ENCODE data around the gene EIF5B.

The EIF5B gene

DNA sequence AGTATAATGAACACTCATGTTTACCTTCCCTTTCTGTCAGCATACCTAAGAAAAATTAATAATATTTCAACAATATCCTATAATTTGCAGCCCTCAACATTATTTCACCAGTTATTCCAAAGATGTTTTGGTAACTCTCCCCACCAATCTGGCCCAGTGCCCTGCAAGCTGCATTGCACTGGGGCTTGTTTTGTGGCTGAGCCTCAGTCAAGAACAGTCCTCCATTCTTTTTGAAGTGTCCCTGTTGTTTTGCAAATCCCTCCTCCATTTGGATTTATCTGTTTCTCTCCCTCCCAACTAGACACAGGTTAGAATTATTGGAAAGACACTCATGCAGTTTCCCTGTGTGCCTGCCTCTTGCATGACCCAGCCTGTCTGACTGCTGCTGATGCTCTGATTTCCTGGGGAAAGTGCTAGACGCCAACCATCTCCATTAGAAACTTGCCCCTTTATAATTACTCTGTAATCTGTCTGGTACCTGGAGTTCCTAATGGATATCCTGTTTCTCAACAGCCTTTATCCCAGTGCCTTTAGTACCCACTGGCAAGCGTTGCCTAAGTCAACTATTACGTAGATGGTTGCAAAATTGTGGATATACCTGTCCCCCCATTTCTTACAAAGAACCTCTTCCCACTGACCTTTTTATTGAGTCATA, 60.2 kb downstream of the EIF5B start:
- Histone ChIP-seq H3K4me3 (ENCODE audit: low read depth, low read length, poor library complexity, severe bottlenecking) (no peak overlapping the region), H3K9me2 (ENCODE audit: low read depth, low read length) (no peaks in the 10 kb centered on the region), H3K27me3 (ENCODE audit: insufficient read depth, low read length) (no peaks in the 10 kb centered on the region), H3F3A (ENCODE audit: insufficient read depth, low read length) (no peaks in the 10 kb centered on the region), H3K79me2 (ENCODE audit: insufficient read depth, low read length) (no peaks in the 10 kb centered on the region), H3K9me3 (ENCODE audit: low read length) (no peaks in the 10 kb centered on the region), H3K4me1 (ENCODE audit: insufficient read depth, low read length, severe bottlenecking) (no peaks in the 10 kb centered on the region), H4K20me1 (ENCODE audit: insufficient read depth, low read length) (no peaks in the 10 kb centered on the region), H3K36me3 (ENCODE audit: insufficient read depth, low read length) (peaks cover 98% of the 10 kb centered on the region), H2AFZ (ENCODE audit: low read length) (no peak overlapping the region), H3K4me2 (ENCODE audit: low read length) (no peak overlapping the region), H3K27ac (ENCODE audit: low read depth, low read length, poor library complexity, severe bottlenecking) (no peak overlapping the region), H3K9ac (ENCODE audit: low read length) (no peak overlapping the region)
- TF ChIP-seq EZH2 (IDR thresholded peaks at IDR 0.05; ENCODE audit: borderline replicate concordance, low read length): no peak
- TF ChIP-seq, protein P1, sequence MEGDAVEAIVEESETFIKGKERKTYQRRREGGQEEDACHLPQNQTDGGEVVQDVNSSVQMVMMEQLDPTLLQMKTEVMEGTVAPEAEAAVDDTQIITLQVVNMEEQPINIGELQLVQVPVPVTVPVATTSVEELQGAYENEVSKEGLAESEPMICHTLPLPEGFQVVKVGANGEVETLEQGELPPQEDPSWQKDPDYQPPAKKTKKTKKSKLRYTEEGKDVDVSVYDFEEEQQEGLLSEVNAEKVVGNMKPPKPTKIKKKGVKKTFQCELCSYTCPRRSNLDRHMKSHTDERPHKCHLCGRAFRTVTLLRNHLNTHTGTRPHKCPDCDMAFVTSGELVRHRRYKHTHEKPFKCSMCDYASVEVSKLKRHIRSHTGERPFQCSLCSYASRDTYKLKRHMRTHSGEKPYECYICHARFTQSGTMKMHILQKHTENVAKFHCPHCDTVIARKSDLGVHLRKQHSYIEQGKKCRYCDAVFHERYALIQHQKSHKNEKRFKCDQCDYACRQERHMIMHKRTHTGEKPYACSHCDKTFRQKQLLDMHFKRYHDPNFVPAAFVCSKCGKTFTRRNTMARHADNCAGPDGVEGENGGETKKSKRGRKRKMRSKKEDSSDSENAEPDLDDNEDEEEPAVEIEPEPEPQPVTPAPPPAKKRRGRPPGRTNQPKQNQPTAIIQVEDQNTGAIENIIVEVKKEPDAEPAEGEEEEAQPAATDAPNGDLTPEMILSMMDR (IDR thresholded peaks at IDR 0.05; ENCODE audit: low read length): no peak

DNA sequence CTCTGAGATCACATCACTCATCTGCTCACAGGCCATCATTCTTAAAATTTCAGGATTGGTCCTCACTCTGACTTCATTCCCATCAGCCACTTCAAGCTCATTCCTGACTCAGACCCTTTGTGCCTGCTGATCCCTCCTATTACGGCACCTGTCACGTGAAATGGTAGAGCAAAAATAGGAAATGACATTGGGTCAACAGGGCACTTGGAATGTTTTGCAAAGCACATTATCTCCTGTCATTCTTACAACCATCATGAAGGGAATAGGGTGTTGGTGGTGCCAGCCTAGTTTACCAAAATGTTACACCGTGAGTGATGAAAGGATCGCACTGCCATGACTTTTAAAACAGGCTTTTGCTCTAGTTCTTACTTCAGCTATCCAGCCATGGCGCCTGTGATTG, 61.1 kb downstream of the EIF5B start:
- Histone ChIP-seq H3K4me2 (ENCODE audit: low read length) (no peak overlapping the region), H3K36me3 (ENCODE audit: insufficient read depth, low read length) (peaks cover 98% of the 10 kb centered on the region), H3K27ac (ENCODE audit: low read depth, low read length, poor library complexity, severe bottlenecking) (no peak overlapping the region)

DNA sequence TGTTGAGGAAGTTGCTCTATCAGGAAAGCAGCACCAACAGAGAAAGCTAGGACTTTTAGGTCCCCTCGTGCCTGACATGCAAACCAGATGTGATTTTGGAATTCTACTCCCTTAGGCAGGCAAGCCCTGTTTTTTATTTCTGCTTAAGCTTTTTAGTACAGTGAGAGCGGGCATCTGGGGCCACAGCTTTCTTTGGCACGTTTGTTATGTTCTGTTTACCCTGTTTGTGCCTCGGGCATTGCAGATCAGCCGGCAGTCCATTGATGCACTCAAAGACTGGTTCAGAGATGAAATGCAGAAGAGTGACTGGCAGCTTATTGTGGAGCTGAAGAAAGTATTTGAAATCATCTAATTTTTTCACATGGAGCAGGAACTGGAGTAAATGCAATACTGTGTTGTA, 61.9 kb downstream of the EIF5B start:
- no peak overlapping the region for H3K4me3 ChIP-seq (ENCODE audit: low read depth, low read length, poor library complexity, severe bottlenecking)
- no peak overlapping the region for H3K27ac ChIP-seq (ENCODE audit: low read depth, low read length, poor library complexity, severe bottlenecking)
- H3K4me2 ChIP-seq (ENCODE audit: low read length): no peak overlapping the region
- no peaks in the 10 kb centered on the region for H3K27me3 ChIP-seq (ENCODE audit: insufficient read depth, low read length)
- no peak overlapping the region for H3K9ac ChIP-seq (ENCODE audit: low read length)
- no peaks in the 10 kb centered on the region for H3K9me3 ChIP-seq (ENCODE audit: low read length)
- H3K79me2 ChIP-seq (ENCODE audit: insufficient read depth, low read length): no peaks in the 10 kb centered on the region
- TF ChIP-seq, protein P1 (IDR thresholded peaks at IDR 0.05; ENCODE audit: low read length): no peak
- no peak for TF ChIP-seq EZH2 (IDR thresholded peaks at IDR 0.05; ENCODE audit: borderline replicate concordance, low read length)
- peaks cover 98% of the 10 kb centered on the region for H3K36me3 ChIP-seq (ENCODE audit: insufficient read depth, low read length)
- no peaks in the 10 kb centered on the region for H3F3A ChIP-seq (ENCODE audit: insufficient read depth, low read length)
- H4K20me1 ChIP-seq (ENCODE audit: insufficient read depth, low read length): no peaks in the 10 kb centered on the region
- H3K4me1 ChIP-seq (ENCODE audit: insufficient read depth, low read length, severe bottlenecking): no peaks in the 10 kb centered on the region
- H3K9me2 ChIP-seq (ENCODE audit: low read depth, low read length): no peaks in the 10 kb centered on the region
- no peak overlapping the region for H2AFZ ChIP-seq (ENCODE audit: low read length)

More for the DNA sequence above, 61.1 kb downstream of the EIF5B start:
- Histone ChIP-seq H3K79me2 (ENCODE audit: insufficient read depth, low read length) (no peaks in the 10 kb centered on the region), H3K9ac (ENCODE audit: low read length) (no peak overlapping the region), H3K4me3 (ENCODE audit: low read depth, low read length, poor library complexity, severe bottlenecking) (no peak overlapping the region), H3F3A (ENCODE audit: insufficient read depth, low read length) (no peaks in the 10 kb centered on the region), H4K20me1 (ENCODE audit: insufficient read depth, low read length) (no peaks in the 10 kb centered on the region), H3K9me3 (ENCODE audit: low read length) (no peaks in the 10 kb centered on the region), H2AFZ (ENCODE audit: low read length) (no peak overlapping the region), H3K9me2 (ENCODE audit: low read depth, low read length) (no peaks in the 10 kb centered on the region), H3K27me3 (ENCODE audit: insufficient read depth, low read length) (no peaks in the 10 kb centered on the region), H3K4me1 (ENCODE audit: insufficient read depth, low read length, severe bottlenecking) (no peaks in the 10 kb centered on the region)
- TF ChIP-seq, protein P1 (IDR thresholded peaks at IDR 0.05; ENCODE audit: low read length): no peak
